Measurements from ENCODE around the gene SDHD.
A peak's percentile ranks its signal among the peaks of the same experiment; 100 is the strongest.
"Not testable (repeated sequence)": the region's sequence is repeated elsewhere in the genome, so short reads cannot be mapped to it uniquely, and the experiment has no call there.

The SDHD gene

DNA sequence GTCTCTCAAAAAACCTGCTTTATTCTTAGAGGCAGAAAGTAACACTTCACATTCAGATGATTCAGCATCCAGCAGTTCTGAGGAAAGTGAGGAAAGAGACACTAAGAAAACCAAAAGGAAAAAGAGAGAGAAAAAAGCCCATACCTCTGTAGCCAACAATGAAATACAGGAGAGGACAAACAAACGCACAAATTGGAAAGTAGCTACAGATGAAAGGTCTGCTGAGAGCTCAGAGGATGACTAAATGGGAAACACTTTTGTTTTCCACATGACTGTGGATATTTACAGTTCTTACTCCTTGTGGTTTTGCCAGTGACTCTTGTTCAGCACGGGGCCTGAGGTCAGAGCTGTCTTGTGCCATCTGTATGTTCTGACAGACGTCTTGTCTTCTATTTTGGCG, 3.9 kb upstream of the SDHD start:
- Mint-ChIP-seq H3K4me1 (ENCODE audit: low read depth) (peaks cover 35% of the 10 kb centered on the region), H3K27ac (peak overlapping the region; percentile 38), H3K27me3 (ENCODE audit: low read depth) (no peaks in the 10 kb centered on the region), H3K9me3 (no peaks in the 10 kb centered on the region), H3K4me3 (no peak overlapping the region), H3K36me3 (ENCODE audit: low read depth) (peaks cover 66% of the 10 kb centered on the region)

- H3K9me3 Mint-ChIP-seq = no peaks in the 10 kb centered on the region
- H3K4me1 Mint-ChIP-seq (ENCODE audit: low read depth) = peaks cover 51% of the 10 kb centered on the region
- peaks cover 66% of the 10 kb centered on the region for H3K36me3 Mint-ChIP-seq (ENCODE audit: low read depth)
- H3K27me3 Mint-ChIP-seq (ENCODE audit: low read depth) = no peaks in the 10 kb centered on the region
- H3K27ac Mint-ChIP-seq = peak overlapping the region; percentile 95
- peak overlapping the region; percentile 98 for H3K4me3 Mint-ChIP-seq
These were observed 751 bp upstream of the SDHD start for GRCh38 chr11:112085822-112086421.

GRCh38 chr11:112087212-112087611, 539 bp downstream of the SDHD start:
- peak overlapping the region; percentile 95 for H3K27ac Mint-ChIP-seq
- peaks cover 52% of the 10 kb centered on the region for H3K4me1 Mint-ChIP-seq (ENCODE audit: low read depth)
- H3K4me3 Mint-ChIP-seq = peak overlapping the region; percentile 98
- H3K9me3 Mint-ChIP-seq = no peaks in the 10 kb centered on the region
- peaks cover 69% of the 10 kb centered on the region for H3K36me3 Mint-ChIP-seq (ENCODE audit: low read depth)
- H3K27me3 Mint-ChIP-seq (ENCODE audit: low read depth) = no peaks in the 10 kb centered on the region

GRCh38 chr11:112095302-112095701, 8.6 kb downstream of the SDHD start:
- not testable (repeated sequence) for H3K27me3 Mint-ChIP-seq (ENCODE audit: low read depth)
- peaks cover 26% of the 10 kb centered on the region for H3K36me3 Mint-ChIP-seq (ENCODE audit: low read depth)

DNA sequence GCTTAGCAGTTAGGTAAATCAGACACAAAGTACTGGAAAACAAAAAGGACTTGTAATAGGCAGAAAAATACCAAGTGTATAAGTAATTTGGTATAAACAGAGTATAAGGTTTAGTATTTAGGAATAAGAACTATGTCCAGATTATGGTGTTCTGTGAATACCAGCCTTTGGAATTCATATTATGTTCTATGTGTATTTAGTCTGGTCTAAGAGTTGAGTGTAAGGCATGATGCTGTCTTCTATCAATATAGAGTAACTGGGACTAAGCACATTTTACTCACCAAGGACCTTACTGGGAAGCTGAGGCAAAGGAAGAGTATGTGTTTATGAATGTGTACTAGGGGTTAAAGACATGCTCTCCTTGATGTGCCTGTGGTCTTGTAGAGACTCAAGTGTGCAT, 9.5 kb downstream of the SDHD start:
- peaks cover 4% of the 10 kb centered on the region for H3K4me1 Mint-ChIP-seq (ENCODE audit: low read depth)
- H3K9me3 Mint-ChIP-seq = no peaks in the 10 kb centered on the region
- no peaks in the 10 kb centered on the region for H3K27me3 Mint-ChIP-seq (ENCODE audit: low read depth)
- peaks cover 22% of the 10 kb centered on the region for H3K36me3 Mint-ChIP-seq (ENCODE audit: low read depth)
- H3K27ac Mint-ChIP-seq = no peak overlapping the region
- no peak overlapping the region for H3K4me3 Mint-ChIP-seq

More at GRCh38 chr11:112095302-112095701, 8.6 kb downstream of the SDHD start:
- not testable (repeated sequence) for H3K4me3 Mint-ChIP-seq; H3K4me1 Mint-ChIP-seq (ENCODE audit: low read depth); H3K9me3 Mint-ChIP-seq; H3K27ac Mint-ChIP-seq

GRCh38 chr11:112097734-112098528, 11.3 kb downstream of the SDHD start:
- H3K27ac Mint-ChIP-seq = no peak overlapping the region
- no peaks in the 10 kb centered on the region for H3K9me3 Mint-ChIP-seq
- no peak overlapping the region for H3K4me3 Mint-ChIP-seq
- H3K36me3 Mint-ChIP-seq (ENCODE audit: low read depth) = peaks cover 13% of the 10 kb centered on the region
- no peaks in the 10 kb centered on the region for H3K27me3 Mint-ChIP-seq (ENCODE audit: low read depth)
- H3K4me1 Mint-ChIP-seq (ENCODE audit: low read depth) = no peaks in the 10 kb centered on the region

DNA sequence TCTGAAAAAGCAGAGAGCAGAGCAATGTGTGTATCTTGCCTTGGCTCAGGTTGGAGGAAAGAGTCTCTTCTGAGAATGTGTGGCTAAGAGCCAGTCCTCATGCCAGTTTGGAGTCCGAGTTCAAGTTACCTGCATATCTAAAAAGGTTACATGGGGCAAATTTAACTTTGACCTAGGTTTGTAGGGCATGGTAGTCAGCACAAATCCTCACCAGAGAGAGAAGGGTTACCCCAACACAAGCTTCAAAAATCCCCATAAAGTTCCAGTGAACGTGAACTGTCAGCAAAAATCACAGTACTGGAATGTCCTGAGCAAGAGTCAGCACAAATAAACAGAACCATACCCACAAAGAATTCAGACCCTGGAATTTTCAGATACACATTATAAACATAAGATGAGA, 13.8 kb downstream of the SDHD start:
- peaks cover 11% of the 10 kb centered on the region for H3K36me3 Mint-ChIP-seq (ENCODE audit: low read depth)
- no peak overlapping the region for H3K4me3 Mint-ChIP-seq
- no peaks in the 10 kb centered on the region for H3K9me3 Mint-ChIP-seq
- no peaks in the 10 kb centered on the region for H3K27me3 Mint-ChIP-seq (ENCODE audit: low read depth)
- H3K4me1 Mint-ChIP-seq (ENCODE audit: low read depth) = no peaks in the 10 kb centered on the region
- no peak overlapping the region for H3K27ac Mint-ChIP-seq

GRCh38 chr11:112103446-112103845, 16.8 kb downstream of the SDHD start:
- no peaks in the 10 kb centered on the region for H3K4me1 Mint-ChIP-seq (ENCODE audit: low read depth)

GRCh38 chr11:112106070-112106469, 19.4 kb downstream of the SDHD start:
- H3K4me3 Mint-ChIP-seq = no peak overlapping the region
- H3K4me1 Mint-ChIP-seq (ENCODE audit: low read depth) = no peaks in the 10 kb centered on the region
- no peaks in the 10 kb centered on the region for H3K27me3 Mint-ChIP-seq (ENCODE audit: low read depth)
- H3K36me3 Mint-ChIP-seq (ENCODE audit: low read depth) = no peaks in the 10 kb centered on the region
- H3K27ac Mint-ChIP-seq = no peak overlapping the region
- no peaks in the 10 kb centered on the region for H3K9me3 Mint-ChIP-seq

More at GRCh38 chr11:112103446-112103845, 16.8 kb downstream of the SDHD start:
- Mint-ChIP-seq H3K36me3 (ENCODE audit: low read depth) (peaks cover 2% of the 10 kb centered on the region), H3K27me3 (ENCODE audit: low read depth) (no peaks in the 10 kb centered on the region), H3K27ac (no peak overlapping the region), H3K9me3 (no peaks in the 10 kb centered on the region), H3K4me3 (no peak overlapping the region)

DNA sequence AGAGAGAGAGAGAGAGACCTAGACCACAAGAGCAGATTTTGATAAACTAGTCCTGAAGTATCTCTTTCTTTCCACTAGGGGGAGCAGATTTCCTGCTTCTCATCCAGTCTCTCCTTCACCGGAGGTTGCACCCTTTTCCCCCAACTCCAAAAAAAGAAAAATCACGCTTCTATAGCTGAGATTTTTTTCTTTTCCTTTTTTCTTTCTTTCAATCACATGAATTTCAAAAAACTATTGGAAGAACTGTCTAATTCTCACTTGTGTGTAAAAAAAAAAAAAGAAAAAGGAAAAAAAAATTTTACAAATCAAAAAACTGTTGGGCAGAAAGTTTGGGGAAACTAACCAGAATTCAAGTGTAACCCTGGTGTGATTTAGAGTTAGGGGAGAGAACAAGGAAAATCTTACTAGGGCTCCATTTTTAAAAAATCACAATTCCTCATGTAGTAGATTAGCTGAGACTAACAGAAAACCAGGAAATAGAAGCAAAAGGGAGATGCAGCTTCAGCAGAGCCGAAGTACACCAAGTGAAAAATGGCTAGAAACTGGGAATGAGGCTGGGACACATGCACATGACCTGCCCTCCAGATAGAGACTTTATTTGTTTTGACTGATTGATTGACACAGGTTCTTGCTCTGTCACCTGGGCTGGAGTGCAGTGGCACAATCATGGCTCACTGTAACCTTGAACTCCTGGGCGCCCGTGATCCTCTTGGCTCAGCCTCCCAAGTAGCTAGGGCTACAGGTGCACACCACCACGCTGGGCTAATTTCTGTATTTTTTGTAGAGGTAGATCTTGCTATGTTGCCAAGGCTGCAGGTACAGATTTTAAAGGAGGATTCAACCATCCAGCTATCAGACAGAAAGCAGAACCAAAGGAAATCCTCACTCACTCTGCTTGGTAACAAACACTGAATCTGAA, 27.1 kb downstream of the SDHD start:
- no peaks in the 10 kb centered on the region for H3K27me3 Mint-ChIP-seq (ENCODE audit: low read depth)
- H3K27ac Mint-ChIP-seq = no peak overlapping the region
- no peaks in the 10 kb centered on the region for H3K36me3 Mint-ChIP-seq (ENCODE audit: low read depth)
- no peaks in the 10 kb centered on the region for H3K9me3 Mint-ChIP-seq
- H3K4me1 Mint-ChIP-seq (ENCODE audit: low read depth) = peaks cover 2% of the 10 kb centered on the region
- H3K4me3 Mint-ChIP-seq = no peak overlapping the region

DNA sequence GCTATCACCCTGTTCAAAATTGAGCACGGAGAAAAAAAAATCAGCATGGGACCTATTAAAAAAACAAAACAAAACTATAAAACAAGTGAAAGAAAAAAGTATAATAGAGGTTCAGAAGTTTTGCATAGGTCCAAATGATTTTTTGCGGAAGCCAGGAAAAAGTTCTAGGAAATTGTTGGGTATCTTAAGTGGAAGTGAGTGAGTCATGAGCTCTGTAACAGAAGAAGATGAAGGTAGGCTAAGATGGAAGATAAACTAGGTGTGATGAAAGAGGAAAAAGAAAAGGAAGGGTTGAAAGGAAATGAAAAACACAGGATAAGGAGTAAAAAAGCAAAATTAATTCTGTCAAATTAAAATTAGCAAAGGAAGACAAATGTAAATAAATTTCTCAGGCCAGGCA, 27.8 kb downstream of the SDHD start:
- Mint-ChIP-seq H3K4me3 (no peak overlapping the region), H3K9me3 (no peaks in the 10 kb centered on the region), H3K4me1 (ENCODE audit: low read depth) (peaks cover 2% of the 10 kb centered on the region), H3K36me3 (ENCODE audit: low read depth) (no peaks in the 10 kb centered on the region), H3K27me3 (ENCODE audit: low read depth) (no peaks in the 10 kb centered on the region), H3K27ac (no peak overlapping the region)

GRCh38 chr11:112115386-112115785, 28.7 kb downstream of the SDHD start:
- Mint-ChIP-seq H3K4me3 (no peak overlapping the region), H3K27ac (no peak overlapping the region), H3K36me3 (ENCODE audit: low read depth) (no peaks in the 10 kb centered on the region), H3K4me1 (ENCODE audit: low read depth) (peaks cover 2% of the 10 kb centered on the region), H3K27me3 (ENCODE audit: low read depth) (no peaks in the 10 kb centered on the region), H3K9me3 (no peaks in the 10 kb centered on the region)

DNA sequence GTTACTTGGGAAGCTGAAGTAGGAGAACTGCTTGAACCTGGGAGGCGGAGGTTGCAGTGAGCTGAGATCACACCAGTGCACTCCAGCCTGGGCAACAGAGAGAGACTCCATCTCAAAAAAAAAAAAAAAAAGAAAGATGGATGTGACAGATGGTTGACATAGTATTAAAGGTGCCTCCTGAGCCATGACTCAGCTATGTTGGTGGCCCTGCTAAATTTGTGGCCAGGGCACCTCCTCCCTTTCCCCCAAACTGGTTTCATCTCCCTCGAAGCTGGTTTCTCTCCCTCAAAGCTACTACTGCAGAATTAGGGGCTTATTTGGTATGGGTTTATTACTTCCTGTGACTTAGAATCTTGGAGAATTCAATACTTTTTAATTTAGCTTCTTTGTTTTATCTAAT, 31.5 kb downstream of the SDHD start:
- Mint-ChIP-seq H3K9me3 (no peaks in the 10 kb centered on the region), H3K4me1 (ENCODE audit: low read depth) (peaks cover 2% of the 10 kb centered on the region), H3K36me3 (ENCODE audit: low read depth) (no peaks in the 10 kb centered on the region), H3K27ac (no peak overlapping the region), H3K27me3 (ENCODE audit: low read depth) (no peaks in the 10 kb centered on the region), H3K4me3 (no peak overlapping the region)

GRCh38 chr11:112121981-112122615, 35.4 kb downstream of the SDHD start:
- Mint-ChIP-seq H3K4me1 (ENCODE audit: low read depth) (no peaks in the 10 kb centered on the region), H3K9me3 (no peaks in the 10 kb centered on the region), H3K4me3 (no peak overlapping the region), H3K27ac (no peak overlapping the region), H3K36me3 (ENCODE audit: low read depth) (no peaks in the 10 kb centered on the region), H3K27me3 (ENCODE audit: low read depth) (no peaks in the 10 kb centered on the region)
